Upper lobe of left lung (tissue), 6 donors: ENCODE data around the gene SLC39A13. TPM values are rescaled to one million over a fixed set of nuclear protein-coding genes. Genes with fewer than 3 reads are reported as not detected.
A peak's percentile ranks its signal among the peaks of the same experiment; 100 is the strongest.

Source experiments
- ATAC-seq, 2 donors: fragments of 200-7000 bp; cut with Tn5 transposase; one replicate each; pipeline ENCODE4 v1.9.1; 2022; ENCODE audit warnings: mild to moderate bottlenecking in 2 of 2, moderate library complexity in 2 of 2; ENCODE audit not compliant: low FRiP score in 2 of 2
- DNase-seq, 2 donors: peaks; one replicate each; pipeline ENCODE4 v3.0.0-alpha.2; 2019 to 2020
- H3K27ac ChIP-seq, 4 donors: fragments of 200-600 bp; sonication (generic); one replicate each; pipeline ENCODE4 v1.5.1; 2016 to 2019
- H3K27me3 ChIP-seq, 4 donors: fragments of 200-600 bp; sonication (generic); one replicate each; pipeline ENCODE4 v1.5.1; 2017 to 2019
- H3K36me3 ChIP-seq, 4 donors: fragments of 200-600 bp; sonication (generic); one replicate each; pipeline ENCODE4 v1.5.1; 2016 to 2019
- H3K4me1 ChIP-seq, 4 donors: fragments of 200-600 bp; sonication (generic); one replicate each; pipeline ENCODE4 v1.5.1; 2018 to 2019
- H3K4me3 ChIP-seq, 4 donors: fragments of 200-600 bp; sonication (generic); one replicate each; pipeline ENCODE4 v1.5.1; 2017 to 2019; ENCODE audit warnings: mild to moderate bottlenecking in 2 of 4, moderate library complexity in 1 of 4
- H3K9me3 ChIP-seq, 4 donors: fragments of 200-600 bp; sonication (generic); one replicate each; pipeline ENCODE4 v1.5.1; 2018 to 2019
- CTCF ChIP-seq, 6 experiments: fragments of 450-650 bp in 4 of 6; fragments of 200-600 bp in 2 of 6; sonication (generic) in 2 of 6; IDR thresholded peaks; one replicate each; pipeline ENCODE4 v1.5.1; 2016 to 2019; ENCODE audit warnings: antibody characterized with exemption in 6 of 6
- EP300 ChIP-seq, 4 donors: sonication (generic); formaldehyde crosslinking; IDR thresholded peaks; one replicate each; pipeline ENCODE4 v1.5.1; 2017; ENCODE audit warnings: antibody characterized with exemption in 4 of 4, control low read depth in 2 of 4
- POLR2A ChIP-seq, 4 donors: fragments of 450-650 bp; IDR thresholded peaks; one replicate each; pipeline ENCODE4 v1.5.1; 2016 to 2017; ENCODE audit warnings: antibody characterized with exemption in 4 of 4, mild to moderate bottlenecking in 2 of 4
- POLR2AphosphoS5 ChIP-seq, 2 donors: sonication (generic); formaldehyde crosslinking; IDR thresholded peaks; one replicate each; pipeline ENCODE4 v1.5.1; 2017; ENCODE audit warnings: antibody characterized with exemption in 2 of 2
- WGBS, 2 donors: methylation state at CpG; one replicate each; pipeline ENCODE4 v1.1.5; 2017 to 2018; 5-methylcytosine and 5-hydroxymethylcytosine counted together
- total RNA-seq, 6 donors: library from RNA; depleted of rRNA in 4 of 6; stranded (reverse); fragments of >200 nt in 4 of 6; gene quantifications; one replicate each; pipeline versions ENCODE4 v1.1.0 to v1.2.1, GENCODE V29; 2016 to 2021
- donor health status: DM: no; HTN: no; CAD: no; lungs with moderate emphysema.
- donor health status: DM: no; HTN: yes; CAD: no; lungs with severe emphysema.

The SLC39A13 gene
- total RNA-seq, 6 donors from 2014 or later: 47.9 to 98.8 (median 62.8) TPM

GRCh38 chr11:47388697-47389576 is 19.5 kb upstream of the SLC39A13 start:
- H3K36me3 ChIP-seq: no peaks in the 10 kb centered on the region
- ATAC-seq: no peak
- no peaks in the 10 kb centered on the region for H3K9me3 ChIP-seq
- H3K27ac ChIP-seq: peak overlapping the region; percentile 94 to 97 (median 95)
- no peak for DNase-seq
- TF ChIP-seq CTCF (IDR thresholded peaks at IDR 0.05) (no peak), POLR2AphosphoS5 (IDR thresholded peaks at IDR 0.05) (peak in 1 of 2 donors; percentile 36), EP300 (IDR thresholded peaks at IDR 0.05) (no peak), POLR2A (IDR thresholded peaks at IDR 0.05) (peak in 1 of 4 donors; percentile 16)
- no peak overlapping the region for H3K4me3 ChIP-seq
- H3K27me3 ChIP-seq: no peaks in the 10 kb centered on the region
- peaks cover 5 to 24% (median 22%) of the 10 kb centered on the region in 4 donors for H3K4me1 ChIP-seq
- 72 to 82% methylated on average over 17 to 27 of the region's 28 CpGs for WGBS, 2 donors

- no peaks in the 10 kb centered on the region for H3K36me3 ChIP-seq
- no peaks in the 10 kb centered on the region for H3K9me3 ChIP-seq
- peak in 1 of 2 donors; percentile 62 for DNase-seq
- no peak for ATAC-seq
- TF ChIP-seq CTCF (IDR thresholded peaks at IDR 0.05): no peak
- TF ChIP-seq POLR2AphosphoS5 (IDR thresholded peaks at IDR 0.05): no peak
- no peak for TF ChIP-seq EP300 (IDR thresholded peaks at IDR 0.05)
- no peak for TF ChIP-seq POLR2A (IDR thresholded peaks at IDR 0.05)
- peaks cover 13 to 33% (median 31%) of the 10 kb centered on the region in 4 donors for H3K4me1 ChIP-seq
- WGBS, 2 donors: 76 to 77% methylated on average over 17 of the region's 17 CpGs
- peak overlapping the region; percentile 94 to 97 (median 95) for H3K27ac ChIP-seq
- H3K4me3 ChIP-seq: no peak overlapping the region
- no peaks in the 10 kb centered on the region for H3K27me3 ChIP-seq
These were observed 18.6 kb upstream of the SLC39A13 start for GRCh38 chr11:47389577-47390421.

- Histone ChIP-seq H3K27me3 (no peaks in the 10 kb centered on the region), H3K9me3 (no peaks in the 10 kb centered on the region), H3K4me1 (peaks cover 19 to 39% (median 37%) of the 10 kb centered on the region in 4 donors), H3K27ac (peak overlapping the region; percentile 94 to 97 (median 95)), H3K4me3 (no peak overlapping the region), H3K36me3 (no peaks in the 10 kb centered on the region)
- no peak for DNase-seq
- ATAC-seq: no peak
- TF ChIP-seq POLR2AphosphoS5 (IDR thresholded peaks at IDR 0.05): no peak
- TF ChIP-seq POLR2A (IDR thresholded peaks at IDR 0.05): no peak
- no peak for TF ChIP-seq EP300 (IDR thresholded peaks at IDR 0.05)
- no peak for TF ChIP-seq CTCF (IDR thresholded peaks at IDR 0.05)
- 81 to 98% methylated on average over 3 to 6 of the region's 6 CpGs for WGBS, 2 donors
These were observed 18.0 kb upstream of the SLC39A13 start for GRCh38 chr11:47390422-47390760.

GRCh38 chr11:47391077-47391583 is 17.3 kb upstream of the SLC39A13 start:
- DNase-seq (peak in 1 of 2 donors; percentile 77), ATAC-seq (peak in 1 of 2 donors; percentile 57)
- no peaks in the 10 kb centered on the region for H3K36me3 ChIP-seq
- H3K9me3 ChIP-seq: no peaks in the 10 kb centered on the region
- H3K27ac ChIP-seq: peak overlapping the region; percentile 94 to 97 (median 95)
- H3K27me3 ChIP-seq: no peaks in the 10 kb centered on the region
- H3K4me3 ChIP-seq: no peak overlapping the region
- peaks cover 20 to 43% (median 41%) of the 10 kb centered on the region in 4 donors for H3K4me1 ChIP-seq
- WGBS, 2 donors: 74 to 79% methylated on average over 11 of the region's 11 CpGs
- TF ChIP-seq POLR2AphosphoS5 (IDR thresholded peaks at IDR 0.05) (peak in 1 of 2 donors; percentile 31), EP300 (IDR thresholded peaks at IDR 0.05) (no peak), POLR2A (IDR thresholded peaks at IDR 0.05) (peak in 1 of 4 donors; percentile 66)
